NCI-H226 (cell line): Measurements from ENCODE around the gene CCN5.

Experiments used
- DNase-seq: peaks from one replicate; pipeline ENCODE4 v3.0.0-alpha.2; 2015

The CCN5 gene

DNA sequence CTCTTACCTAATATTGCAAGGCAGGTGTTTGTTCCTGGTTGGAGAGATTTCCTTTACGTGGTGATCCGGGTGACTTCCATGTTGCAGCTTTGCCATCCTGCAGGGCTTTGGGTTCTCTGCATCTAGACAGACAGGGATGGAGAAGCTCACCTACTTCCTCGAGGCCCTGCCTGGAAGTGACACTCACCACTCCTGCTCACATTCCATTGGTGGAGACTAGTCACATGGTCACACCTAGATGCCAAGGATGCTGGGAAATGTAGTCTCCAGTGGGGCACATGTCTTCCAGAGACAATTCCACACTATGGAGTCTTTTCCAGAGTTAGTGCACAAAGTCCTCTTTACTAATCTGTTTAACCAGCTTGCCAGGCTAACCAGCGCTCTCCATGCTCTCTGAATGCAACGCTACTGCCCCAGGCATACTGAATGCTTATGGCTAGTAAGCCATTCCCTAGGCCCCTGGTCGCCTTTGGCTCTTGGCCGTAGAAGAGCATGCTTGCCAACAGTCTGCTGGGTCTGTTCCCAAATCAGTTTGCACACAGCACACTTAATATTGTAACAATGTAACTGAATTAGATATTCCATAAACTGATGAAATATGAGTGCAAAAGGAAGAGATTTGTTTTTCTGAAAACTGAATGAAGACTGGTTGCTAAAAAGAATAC is 23.8 kb downstream of the CCN5 start:
- peak; percentile 72 for DNase-seq

DNA sequence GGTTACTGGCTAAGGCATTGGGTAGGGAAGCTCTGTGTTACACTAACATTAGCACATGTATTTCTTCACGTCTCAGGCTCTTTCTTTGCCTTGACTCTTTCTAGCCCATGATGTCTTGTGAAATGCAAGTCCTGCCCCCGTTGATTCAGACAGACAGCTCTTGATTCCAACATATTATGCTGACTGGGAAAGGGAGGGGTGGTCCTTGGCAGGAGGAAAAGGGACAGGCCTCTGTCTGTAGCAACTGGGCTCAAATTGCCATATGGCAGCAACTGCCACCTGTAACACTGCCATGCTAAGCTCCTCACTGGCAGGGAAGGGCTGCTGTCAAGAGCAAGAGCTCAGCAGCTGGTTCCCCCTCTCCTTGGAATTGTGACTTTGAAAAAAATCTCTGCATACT is 24.8 kb downstream of the CCN5 start:
- DNase-seq: no peak

- DNase-seq: no peak
Measured at GRCh38 chr20:44742304-44743079, 27.3 kb downstream of the CCN5 start.

- no peak for DNase-seq
Measured at GRCh38 chr20:44743080-44743701, 28.0 kb downstream of the CCN5 start.

DNA sequence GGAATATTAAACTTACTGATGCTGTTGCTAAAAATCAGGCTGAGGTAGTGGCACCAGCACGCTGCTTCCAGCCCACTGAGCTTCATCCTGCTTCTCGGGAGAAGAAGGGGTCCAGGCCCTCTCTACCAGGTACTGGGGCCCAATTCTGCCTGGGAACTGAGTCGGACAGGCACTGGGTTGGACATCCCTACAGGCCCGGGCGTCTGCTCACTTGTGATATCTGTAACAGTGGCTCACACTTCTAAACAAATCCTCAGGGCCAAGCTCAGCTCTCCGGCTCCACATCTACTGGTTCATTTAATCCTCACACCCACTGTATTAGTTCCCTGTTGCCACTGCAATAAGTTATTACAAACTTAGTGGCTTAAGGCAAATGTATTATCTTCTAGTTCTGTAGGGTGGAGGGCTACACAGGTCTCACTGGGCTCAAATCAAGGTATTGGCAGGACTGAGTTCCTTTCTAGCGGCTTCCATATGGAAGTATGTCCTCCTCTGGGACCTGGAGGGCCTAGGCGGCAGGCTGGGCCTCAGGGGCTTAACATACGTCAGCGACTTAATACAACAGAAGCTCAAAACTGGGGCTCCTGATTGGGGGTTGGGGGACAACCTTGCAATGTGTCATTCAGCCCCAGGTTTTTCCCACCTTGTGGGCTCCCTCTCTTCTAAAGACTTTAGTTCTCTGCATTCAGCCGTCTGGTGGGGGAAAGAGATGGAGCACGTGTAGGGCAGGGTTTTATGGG is 28.9 kb downstream of the CCN5 start:
- no peak for DNase-seq

DNA sequence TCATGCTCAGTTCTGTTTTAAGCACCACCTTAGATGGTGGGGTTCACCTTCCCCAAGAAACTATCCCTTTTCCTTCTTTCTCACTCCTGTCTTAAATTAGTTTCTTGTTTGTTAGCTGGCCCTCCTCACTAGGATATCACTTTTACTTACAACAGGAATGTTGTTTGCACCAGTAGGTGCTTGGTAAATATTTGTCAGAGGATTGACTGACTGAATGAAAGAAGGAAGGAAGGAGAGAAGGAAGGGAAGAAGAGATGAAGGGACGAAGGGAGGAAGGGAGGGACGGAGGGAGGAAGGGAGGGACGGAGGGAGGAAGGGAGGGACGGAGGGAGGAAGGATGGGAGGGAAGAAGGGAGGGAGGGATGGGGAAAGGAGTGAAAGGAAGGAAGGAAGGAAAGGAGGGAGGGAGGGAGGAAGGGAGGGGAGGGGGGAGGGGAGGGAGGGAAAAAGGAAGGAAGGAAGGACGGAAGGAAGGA is 30.0 kb downstream of the CCN5 start:
- no peak for DNase-seq

GRCh38 chr20:44745598-44746366 is 30.6 kb downstream of the CCN5 start, which contains the start of gene KCNK15:
Gene KCNK15 (plus strand): TSS chr20:44745865. CDS start chr20:44745911, 46 bp downstream.
- no peak for DNase-seq

DNA sequence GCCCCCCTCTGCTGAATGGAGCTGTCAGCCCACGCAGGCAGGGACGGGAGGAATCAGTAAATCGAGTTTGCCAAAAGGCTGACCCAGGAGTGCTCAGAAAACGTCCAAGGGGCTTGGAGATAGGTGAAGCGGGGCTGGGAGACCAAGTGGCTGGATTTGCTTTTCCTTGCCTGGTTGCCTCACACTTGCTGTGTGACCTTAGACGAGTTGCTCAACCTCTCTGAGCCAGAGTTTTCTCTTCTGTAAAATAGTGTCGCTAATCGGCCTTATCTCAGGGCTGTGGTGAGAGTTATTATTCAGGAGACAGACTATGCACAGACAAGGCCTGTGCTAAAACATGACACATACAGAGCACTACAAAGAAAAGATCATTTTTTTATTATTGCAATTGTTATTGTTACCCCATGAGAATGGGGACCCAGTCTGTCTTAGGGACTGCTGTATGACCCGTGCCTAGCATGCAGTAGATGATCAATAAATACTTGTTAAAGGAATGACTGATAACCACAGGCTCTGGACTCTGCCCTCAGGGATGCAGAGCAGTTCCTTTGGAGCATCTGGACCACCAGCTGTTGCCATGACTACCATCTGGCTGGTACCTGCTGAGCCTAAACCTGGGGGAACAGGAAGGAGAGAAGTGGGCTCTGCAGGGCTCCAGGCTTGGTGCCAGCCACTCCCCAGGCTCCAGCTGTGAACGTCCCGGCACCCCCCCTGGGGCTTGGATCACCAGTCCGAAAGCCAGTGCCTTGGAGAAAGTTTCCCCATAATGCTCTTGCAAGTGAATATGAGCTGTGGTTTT is 31.4 kb downstream of the CCN5 start:
- peak; percentile 46 for DNase-seq

GRCh38 chr20:44747166-44748004 is 32.2 kb downstream of the CCN5 start:
- DNase-seq: peak; percentile 88

DNA sequence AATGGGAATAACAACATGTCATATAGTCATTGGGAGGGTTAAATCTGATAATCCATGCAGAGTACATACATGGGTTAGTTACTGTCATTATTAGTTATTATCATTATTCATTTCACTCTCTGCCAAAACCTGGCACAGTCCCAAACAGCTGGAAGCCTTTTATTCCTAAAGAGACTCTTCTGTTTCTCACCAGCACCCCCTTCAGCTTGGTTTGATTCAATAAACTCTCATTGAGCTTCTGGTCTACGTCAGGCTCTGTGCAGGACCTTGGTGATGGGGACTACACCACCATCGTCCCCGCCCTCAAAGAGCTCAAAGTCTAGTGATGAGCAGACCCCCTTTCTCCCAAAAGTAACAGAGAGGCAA is 32.8 kb downstream of the CCN5 start:
- DNase-seq: no peak

- DNase-seq: no peak
Measured at GRCh38 chr20:44750081-44750805, 35.1 kb downstream of the CCN5 start.

- DNase-seq: no peak
Measured at GRCh38 chr20:44752099-44752931, 37.1 kb downstream of the CCN5 start.

DNA sequence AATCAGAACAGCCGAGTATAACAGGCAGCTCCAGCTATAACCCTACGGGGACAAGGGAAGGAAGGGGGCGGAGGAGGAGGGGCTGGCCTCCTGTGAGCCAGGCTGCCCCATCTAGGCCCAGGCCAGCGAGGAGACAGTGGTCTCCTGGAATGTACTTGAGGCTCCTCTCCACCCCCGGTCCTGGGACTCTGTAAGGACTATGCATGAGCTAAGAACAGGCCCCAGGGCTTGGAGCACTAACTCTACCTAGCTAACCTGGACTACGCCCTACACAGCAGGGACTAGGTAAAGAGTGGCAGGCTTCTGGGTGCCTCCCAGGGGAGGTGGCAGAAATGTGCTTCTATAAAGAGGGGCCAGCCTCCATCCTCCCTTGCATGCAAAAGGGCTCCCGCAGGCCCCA is 39.4 kb downstream of the CCN5 start:
- DNase-seq: no peak

GRCh38 chr20:44756011-44756688 is 41.0 kb downstream of the CCN5 start:
- DNase-seq: no peak

DNA sequence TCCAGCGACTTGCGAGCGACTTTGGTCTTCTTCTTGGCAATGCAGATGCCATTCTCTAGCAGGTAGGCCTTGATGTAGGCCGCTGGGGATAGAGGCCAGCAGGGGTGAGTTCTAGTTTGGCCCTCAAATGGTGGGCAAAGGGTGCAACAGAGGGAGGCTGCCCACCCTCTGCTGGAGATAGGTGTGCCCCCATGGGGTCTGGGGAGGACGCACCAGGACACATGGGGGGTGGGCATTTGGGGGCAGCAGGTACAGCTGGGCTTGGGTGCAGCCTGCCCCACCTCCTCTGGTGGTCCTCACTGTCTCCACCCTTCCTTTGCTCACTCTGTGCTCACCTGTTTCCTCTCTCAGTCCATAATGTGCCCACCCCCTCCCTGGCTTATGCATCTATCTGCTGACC is 41.8 kb downstream of the CCN5 start:
- no peak for DNase-seq

- no peak for DNase-seq
Measured at GRCh38 chr20:44758247-44759101, 43.3 kb downstream of the CCN5 start.

DNA sequence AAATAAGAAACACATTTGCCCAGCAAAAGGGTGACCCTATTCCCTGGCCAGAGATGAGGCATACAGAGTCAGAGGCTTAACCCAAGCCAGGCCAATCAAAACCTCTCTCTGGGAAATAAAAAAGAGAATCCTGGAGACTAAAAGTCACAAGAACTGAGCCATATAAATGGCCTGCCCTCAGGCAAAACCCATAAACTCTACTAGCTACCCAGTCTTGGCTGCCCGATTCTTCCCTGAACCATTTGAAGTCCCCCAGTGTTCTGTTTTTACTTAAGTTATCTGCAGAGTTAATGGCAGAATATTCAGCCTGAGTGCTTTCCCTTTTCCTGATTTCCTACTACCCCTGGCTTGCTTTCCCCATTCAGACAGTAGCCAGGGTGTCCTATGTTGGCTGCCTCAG is 44.4 kb downstream of the CCN5 start:
- no peak for DNase-seq
